NOMO-1 (cell line): ENCODE data around the gene ZSCAN10.
"Not testable (repeated sequence)": the region's sequence is repeated elsewhere in the genome, so short reads cannot be mapped to it uniquely, and the experiment has no call there.

ENCODE experiments used
- DNase-seq, 2 experiments: peaks; one replicate each; lab custom pipeline; 2025; ENCODE audit not compliant: unreplicated experiment in 2 of 2; lab: John Stamatoyannopoulos, UW

Gene ZSCAN10

DNA sequence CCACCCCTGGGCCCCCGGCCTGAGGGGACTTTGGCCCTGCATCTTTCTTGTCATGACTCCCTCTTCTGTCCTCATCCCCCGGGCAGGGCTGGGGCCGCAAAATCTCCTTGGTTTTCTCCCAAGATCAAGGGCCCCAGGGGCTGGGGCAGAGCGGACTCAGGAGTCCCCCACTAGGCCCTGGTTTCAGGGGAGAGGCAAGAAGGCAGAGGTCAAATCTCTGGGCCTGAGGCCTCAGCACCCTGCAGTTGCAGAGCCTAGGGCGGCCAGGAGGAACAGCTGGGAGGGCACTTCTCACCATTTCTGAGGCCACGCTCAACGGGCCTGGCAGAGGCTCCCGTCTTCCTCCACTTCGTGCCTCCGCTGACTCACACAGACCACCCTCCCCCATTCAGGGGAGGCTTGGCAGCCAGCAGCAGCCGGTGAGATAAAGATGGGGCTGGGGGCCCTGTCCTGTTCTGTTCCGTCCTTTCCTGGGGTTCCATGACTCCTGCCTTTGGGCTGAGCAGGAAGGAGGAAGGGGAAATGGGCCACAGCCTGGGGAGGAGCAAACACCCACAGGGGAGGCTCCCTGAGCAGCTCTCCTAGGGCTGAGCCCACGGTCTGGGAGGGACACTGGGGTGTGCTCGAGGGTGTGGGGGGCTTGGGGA, 12.4 kb downstream of the ZSCAN10 start:
- peak; percentile 30 to 50 for DNase-seq

DNA sequence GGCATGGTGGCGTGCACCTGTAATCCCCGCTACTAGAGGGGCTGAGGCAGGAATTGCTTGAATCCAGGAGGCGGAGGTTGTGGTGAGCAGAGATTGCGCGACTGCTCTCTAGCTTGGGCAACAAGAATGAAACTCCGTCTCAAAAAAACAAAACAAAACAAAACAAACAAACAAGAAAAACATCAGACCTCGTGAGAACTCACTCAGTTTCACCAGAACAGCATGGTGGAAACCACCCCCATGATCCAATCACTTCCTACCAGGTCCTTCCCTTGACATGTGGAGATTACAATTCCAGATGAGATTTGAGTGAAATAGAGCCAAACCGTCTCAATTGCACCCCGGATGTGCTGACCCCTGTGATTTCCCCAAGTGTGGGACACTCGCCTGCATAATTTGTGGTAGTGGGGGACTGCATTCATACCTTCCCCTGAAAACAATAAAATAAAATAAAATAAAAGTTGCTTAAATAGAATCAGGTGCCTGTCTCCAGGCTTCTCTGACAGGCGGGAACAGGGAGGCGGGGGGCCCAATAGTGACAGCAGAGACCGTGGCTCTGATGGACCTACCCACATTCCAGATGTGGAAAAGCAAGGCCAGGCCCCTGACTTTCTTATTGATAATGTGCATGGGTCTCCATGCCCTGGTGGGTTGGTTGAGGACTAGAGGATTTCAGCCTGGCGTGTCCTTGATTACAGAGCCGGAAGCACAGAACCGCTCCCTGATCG, 13.1 kb downstream of the ZSCAN10 start:
- no peak for DNase-seq

DNA sequence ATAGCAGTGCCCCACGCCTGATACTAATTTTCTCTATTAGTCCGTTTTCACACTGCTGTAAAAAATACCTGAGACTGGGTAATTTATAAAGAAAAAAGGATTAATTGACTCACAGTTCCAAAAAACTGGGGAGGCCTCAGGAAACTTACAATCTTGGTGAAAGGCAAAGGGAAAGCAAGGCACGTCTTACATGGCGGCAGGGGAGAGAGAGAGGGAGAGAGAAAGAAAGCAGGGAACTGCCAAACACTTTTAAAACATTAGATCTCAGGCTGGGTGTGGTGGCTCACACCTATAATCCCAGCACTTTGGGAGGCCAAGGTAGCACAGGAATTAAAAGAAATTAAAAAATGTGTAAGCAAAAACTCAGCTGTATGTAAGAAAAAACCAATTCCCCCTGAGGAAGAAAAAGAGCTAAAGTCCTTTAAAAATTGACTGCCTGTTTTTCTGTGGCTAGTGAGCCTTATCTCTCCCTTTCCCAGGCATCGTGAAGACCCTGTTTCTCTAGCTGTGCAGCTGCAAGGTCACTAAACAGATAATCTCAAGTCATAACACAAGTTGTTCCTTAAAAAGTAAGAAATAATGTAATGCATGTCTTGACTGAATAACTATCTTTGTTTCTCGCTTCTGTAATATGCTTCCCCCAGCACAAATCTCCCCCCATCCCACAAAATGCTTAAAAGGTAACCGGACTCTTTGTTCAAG, 14.0 kb downstream of the ZSCAN10 start:
- DNase-seq, result no peak

DNA sequence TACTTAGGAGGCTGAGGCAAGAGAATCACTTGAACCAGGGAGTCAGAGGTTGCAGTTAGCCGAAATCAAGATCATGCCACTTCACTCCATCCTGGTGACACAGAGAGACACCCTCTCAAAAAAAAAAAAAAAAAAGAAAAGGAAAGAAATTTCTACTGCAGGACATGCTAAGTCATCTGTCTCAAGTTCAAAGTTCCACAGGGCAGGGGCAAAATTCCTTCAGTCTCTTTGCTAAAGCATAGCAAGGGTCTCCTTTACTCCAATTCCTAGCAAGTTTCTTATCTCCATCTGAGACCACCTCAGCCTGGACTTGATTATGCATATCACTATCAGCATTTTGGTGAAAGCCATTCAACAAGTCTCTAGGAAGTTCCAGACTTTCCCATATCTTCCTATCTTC, 14.6 kb downstream of the ZSCAN10 start:
- DNase-seq, result no peak

DNA sequence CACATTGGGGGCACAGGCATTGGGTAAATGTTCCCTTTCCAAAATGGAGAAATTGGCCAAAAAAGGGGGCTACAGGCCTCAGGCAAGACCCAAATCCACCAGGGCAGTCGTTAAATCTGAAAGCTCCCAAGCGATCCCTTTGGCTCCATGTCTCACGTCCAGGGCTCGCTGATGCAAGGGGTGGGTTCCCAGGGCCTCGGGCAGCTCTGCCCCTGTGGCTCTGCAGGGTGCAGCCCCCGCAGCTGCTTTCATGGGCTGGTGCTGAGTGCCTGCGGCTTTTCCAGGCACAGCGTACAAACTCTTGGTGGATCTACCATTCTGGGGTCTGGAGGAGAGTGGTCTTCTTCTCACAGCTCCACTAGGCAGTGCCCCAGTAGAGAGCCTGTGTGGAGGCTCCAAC, 15.7 kb downstream of the ZSCAN10 start:
- DNase-seq, result not testable (repeated sequence)

DNA sequence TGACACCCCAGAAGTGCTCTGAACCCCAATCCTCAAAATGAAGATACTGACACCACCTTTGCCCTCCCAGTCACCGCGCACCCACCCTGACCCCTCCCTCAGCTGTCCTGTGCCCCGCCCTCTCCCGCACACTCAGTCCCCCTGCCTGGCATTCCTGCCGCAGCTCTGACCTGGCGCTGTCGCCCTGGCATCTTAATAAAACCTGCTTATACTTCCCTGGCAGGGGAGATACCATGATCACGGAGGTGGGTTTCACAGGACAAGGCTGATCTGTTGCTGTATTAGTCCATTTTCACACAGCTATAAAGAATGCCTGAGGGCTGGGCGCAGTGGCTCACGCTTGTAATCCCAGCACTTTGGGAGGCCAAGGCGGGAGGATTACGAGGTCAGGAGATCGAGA, 17.1 kb downstream of the ZSCAN10 start:
- not testable (repeated sequence) for DNase-seq

DNA sequence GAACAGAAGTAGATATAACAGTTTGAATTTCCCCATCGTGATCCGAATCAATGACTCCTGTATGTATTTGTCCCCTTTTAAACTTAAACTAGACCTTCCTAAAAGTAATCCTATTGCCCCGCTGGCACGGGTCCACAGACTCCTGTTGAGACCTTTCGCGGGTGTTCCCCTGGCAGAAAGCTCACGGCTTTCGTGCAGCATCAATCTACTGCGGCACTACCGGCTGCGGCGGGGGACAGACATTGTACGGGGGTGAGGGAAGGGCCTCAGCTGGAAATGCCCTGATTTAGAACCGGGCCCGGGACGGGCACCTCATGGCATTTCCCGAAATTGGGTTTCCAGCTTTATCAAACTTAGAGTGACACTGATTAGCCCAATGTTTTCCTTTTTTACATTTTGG, 19.1 kb downstream of the ZSCAN10 start:
- no peak for DNase-seq

DNA sequence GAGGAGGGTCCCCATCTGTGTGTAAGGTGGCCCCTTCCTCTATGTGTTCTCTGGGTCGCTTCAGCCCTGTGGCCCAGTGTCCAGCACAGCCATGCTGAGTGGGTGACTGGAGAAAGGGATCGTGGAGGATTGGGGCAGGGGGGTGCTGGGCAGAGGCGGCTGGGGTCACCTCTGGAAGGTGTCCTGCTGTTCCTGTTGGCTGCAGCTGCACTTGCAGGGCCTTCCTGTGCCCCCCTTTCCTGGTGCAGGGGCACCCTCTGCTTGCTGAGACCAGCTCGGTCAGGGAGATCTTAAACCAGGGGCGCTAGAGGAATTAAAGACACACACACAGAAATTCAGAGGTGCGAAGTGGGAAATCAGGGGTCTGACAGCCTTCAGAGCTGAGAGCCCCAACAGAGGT, 22.5 kb downstream of the ZSCAN10 start:
- DNase-seq, result no peak

DNA sequence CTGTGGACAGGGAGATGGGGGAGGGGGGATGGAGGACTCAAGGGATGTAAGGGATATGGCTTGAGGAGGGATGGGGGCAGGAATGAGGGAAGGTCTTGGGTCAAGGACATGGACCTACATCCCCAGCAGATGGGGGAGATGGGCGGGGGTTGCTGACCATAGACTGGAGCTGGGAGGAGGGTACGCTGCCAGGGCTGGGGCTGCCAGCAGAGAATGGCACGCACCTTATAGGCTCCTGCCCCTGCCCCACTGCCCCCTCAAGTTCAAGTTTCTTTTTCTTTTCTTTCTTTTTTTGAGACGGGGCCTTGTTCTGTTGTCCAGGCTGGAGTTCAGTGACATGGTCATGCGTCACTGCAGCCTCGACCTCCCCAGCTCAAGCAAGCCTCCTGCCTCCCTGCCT, 23.1 kb downstream of the ZSCAN10 start:
- not testable (repeated sequence) for DNase-seq

DNA sequence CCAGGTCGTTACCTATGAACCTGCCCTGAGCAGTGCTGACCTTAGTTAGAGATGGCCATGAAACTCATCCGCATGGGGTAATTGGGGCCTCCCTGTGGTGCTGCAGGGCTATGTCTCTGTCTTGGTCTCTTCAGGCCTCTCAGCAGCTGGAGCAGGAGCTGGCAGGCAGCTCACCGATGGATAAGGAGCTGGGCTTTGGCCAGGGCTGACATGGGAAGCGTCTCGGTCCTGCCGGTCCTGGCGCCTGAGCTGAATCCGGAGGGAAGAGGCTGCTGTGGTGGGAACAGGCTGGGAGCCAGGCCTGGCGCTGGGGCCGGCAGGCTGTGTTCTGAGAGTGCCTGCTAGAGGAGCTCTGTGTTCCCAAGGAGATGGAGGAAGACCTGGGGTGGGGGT, 23.6 kb downstream of the ZSCAN10 start:
- no peak for DNase-seq

DNA sequence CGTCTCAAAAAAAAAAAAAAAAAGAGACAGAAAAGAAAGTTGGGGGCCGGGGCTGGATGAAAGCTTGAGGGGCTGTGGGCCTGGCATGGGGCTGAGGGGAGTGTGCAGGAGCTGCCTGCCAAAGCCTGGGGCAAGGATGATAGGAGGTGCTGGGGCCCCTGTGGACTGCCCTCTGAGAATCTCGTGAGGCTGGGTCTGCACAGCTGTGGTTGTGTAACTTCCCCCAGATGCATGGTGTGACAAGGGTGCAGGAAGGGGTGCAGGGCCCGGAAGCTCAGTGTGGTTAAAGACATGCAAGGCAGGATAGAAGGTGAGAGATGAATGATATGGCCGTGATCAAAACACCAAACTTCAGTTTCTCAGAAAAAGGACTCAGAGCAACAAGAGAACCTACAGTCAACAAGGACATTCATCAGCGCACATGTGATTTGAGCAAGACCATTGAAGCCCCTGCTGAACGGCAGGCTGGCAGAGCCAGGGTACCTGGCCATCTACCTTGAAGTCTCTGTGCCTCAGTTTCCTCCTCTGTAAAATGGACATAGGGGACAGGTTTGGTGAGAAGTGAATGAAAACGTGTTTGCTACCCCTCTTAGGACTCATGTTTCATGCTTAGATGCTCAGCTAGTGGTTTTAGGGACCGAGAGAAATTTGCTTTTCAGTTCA, 24.1 kb downstream of the ZSCAN10 start:
- peak; percentile 47 to 68 for DNase-seq

DNA sequence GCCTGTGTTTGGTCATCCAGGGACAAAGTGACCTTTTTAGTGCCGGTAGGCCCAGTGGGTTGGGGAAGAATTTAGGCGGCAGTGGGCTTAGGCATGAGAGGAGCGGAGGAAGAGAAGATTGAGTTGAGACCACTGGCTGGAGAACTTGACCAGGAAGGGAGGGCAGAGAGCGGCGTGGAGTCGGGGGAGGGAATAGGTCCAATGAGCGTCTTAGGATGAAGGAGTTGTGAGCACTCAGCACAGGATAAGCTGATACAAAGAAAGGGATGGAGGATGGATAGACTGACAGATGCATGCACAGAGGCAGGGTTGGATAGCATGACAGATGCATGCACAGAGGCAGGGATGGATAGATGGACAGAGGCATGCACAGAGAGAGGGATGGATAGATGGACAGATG, 25.6 kb downstream of the ZSCAN10 start:
- DNase-seq, result no peak

DNA sequence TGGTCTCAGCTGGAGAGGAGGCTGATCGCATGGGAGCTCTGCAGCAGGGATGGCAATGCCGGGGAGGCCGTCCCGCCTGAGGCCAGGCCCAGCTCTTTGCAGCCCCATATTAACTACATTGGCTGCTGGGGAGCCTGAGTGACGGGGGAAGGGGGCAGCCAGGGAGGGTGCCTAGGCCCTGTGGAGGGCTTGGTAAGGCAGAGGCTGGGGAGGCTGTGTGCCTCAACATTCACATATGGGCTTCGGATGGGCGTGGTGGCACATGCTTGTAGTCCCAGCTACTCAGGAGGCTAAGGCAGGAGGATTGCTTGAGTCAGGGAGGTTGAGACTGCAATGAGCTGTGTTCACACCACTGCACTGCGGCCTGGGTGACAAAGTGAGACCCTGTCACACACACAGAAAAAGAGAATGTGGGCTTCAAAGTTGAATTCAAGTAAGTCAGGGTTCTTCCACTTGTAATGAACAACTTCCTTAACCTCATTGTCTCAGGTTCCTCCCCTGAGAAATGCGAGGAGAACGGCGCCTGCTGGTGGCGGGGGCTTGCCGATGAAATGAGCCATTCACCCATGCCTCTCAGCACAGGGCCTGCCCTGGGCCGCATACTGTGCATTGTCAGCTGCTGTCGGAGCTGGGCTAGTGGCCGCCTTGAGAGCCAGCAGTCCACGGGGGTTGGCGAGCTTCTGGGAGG, 26.4 kb downstream of the ZSCAN10 start:
- peak in 1 of 2 experiments; percentile 27 for DNase-seq

DNA sequence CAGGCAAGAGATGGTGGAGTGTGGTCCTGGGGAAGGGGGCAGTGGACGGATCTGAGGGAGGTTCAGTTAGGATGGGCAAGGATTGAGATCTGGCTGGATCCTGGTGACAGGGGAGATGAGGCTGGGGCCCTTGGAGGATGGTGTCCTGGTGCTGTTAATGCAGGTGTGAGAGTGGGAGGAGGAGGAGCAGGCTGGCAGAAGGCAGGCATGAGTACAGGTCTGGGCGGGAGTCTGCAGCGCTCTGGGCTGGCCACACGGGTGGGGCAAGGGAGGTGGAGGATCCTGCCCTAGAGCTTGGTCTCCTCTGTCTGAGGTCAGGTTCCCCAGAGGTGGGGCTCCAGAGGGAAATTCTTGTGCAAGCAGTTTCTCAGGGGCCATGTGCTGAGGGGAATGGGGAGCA, 26.9 kb downstream of the ZSCAN10 start:
- DNase-seq, result not testable (repeated sequence)

DNA sequence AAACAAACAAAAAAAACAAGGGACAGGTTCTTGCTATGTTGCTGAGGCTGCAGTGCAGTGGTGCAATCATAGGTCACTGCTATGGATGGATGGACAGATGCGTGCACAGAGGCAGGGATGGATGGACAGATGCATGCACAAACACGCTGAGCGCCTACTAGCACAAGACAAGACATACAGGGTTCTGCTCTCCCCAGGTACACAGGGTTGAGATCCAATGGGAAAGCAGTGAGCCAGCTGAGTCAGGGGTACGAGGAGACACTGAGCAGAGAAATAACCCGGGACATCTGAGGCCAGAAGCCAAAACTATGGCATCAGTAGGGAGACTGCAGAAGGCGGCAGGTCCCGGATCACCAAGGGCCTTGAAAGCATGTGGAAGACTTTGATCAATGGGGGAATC, 27.4 kb downstream of the ZSCAN10 start:
- no peak for DNase-seq

DNA sequence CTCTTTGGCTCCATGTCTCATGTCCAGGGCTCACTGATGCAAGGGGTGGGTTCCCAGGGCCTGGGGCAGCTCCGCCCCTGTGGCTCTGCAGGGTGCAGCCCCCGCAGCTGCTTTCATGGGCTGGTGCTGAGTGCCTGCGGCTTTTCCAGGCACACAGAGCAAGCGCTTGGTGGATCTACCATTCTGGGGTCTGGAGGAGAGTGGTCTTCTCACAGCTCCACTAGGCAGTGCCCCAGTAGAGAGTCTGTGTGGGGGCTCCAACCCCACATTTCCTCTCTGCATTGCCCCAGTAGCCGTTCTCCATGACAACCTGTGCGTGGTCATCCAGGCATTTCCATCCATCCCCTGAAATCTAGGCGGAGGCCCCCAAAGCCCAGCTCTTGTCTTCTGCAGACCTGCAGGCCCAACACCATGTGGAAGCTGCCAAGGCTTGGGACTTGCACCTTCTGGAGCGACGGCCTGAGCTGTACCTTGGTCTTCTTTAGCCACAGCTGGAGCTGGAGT, 28.4 kb downstream of the ZSCAN10 start:
- DNase-seq, result no peak

DNA sequence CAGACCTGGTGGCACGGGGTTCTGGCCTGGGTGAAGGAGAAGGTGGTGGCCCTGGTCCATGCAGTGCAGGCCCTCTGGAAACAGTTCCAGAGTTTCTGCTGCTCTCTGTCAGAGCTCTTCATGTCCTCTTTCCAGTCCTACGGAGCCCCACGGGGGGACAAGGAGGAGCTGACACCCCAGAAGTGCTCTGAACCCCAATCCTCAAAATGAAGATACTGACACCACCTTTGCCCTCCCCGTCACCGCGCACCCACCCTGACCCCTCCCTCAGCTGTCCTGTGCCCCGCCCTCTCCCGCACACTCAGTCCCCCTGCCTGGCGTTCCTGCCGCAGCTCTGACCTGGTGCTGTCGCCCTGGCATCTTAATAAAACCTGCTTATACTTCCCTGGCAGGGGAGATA, 29.9 kb downstream of the ZSCAN10 start:
- DNase-seq, result not testable (repeated sequence)

DNA sequence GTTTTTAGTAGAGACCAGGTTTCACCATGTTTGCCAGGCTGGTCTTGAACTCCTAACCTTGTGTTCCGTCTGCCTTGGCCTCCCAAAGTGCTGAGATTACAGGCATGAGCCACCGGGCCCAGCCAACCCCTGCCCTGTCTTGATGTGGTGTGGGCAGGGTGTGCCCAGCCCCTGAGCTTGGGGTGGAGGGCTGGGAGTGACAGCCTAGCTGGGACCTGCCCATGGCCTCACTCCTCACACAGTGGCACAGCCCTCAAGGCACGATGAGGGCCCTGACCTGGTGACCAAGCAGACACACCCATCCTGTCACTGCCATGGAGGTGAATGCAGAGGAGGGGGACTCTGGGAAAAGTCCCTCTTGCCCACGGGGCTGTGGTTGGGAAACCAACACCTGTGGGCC, 30.6 kb downstream of the ZSCAN10 start:
- DNase-seq, result no peak

DNA sequence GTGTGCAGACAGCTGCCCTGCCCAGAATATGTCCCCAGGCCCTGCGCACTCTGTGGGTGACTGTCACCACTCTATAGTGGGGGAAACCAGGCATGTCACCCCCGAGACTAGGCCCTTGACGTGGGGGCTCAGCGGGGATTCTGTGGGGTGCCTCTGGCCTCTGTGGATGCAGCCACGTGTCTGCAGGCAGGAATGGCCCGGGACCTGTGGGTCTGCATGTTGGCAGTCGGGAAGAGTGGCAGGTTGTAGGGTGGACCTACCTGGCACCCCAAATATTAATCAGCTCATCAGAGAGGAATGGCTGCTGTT, 32.7 kb downstream of the ZSCAN10 start:
- DNase-seq, result no peak

DNA sequence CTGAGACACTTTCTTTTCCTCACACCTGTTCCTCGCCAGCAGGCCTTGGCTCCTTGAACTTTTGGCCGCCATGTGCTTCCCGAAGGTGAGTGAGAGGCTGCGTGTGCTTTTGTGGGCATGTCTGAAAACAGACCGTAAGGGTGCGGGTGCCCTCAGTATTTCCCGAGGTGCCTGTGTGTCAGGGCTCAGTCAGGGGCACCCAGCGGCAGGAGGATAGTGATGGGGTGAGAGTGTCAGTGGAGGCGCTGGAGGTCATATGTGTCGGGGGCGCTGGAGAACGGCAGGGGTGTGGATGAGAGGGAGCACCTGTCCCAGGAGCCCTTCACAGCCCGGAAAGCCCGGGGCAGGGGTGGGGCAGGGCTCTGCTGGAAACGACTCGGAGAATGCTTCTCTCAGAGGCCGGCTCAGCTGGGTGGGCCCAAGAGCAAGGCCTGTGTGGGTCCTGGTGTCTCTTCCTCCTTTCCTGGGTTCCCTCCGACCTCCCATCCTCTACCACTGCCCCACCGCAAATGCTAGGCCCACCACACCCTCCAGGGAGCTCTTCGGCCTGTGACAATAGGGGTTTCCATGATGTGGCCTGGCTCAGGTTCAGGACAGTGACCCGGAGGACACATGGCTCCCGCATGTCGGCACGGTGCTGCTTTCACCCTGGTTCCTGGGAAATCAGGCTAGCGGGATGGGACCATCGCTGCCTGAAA, 33.2 kb downstream of the ZSCAN10 start:
- no peak for DNase-seq
